ENCODE results near the gene APOBEC3G. TPM values are rescaled to one million over a fixed set of nuclear protein-coding genes. Genes with fewer than 3 reads are reported as not detected.
"Not testable (repeated sequence)": the region's sequence is repeated elsewhere in the genome, so short reads cannot be mapped to it uniquely, and the experiment has no call there.

The APOBEC3G gene
- total RNA-seq, 4 donors from 2014 or later = 4.1 to 7.9 (median 5.5) TPM

DNA sequence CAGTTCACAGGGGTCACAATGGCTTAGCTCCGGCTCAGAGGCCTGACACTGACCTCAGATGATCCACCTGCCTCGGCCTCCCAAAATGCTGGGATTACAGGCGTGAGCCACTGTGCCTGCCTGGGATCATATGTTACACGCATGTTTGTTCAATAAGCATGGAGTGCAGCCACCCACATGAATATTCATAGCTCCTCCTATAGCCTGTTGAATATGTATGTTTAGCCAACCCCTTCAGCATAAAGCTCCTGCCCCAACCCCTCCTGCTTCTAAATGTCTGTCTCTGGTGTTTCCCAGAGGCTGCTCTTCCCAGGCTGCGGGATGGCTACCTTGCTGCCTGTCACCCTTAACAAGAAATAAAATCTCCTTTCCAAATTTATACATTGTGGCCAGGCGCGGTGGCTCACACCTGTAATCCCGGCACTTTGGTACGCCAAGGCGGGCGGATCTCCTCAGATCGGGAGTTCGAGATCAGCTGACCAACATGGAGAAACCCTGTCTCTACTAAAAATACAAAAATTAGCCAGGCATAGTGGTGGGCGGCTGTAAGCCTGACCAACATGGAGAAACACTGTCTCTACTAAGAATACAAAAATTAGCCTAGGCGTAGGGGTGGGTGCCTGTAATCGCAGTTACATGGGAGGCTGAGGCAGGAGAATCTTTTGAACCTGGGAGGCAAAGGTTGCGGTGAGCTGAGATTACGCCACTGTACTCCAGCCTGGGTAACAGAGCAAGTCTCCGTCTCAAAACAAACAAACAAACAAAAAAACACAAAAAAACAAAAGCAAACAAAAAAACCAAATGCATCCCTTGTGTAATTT, 37.6 kb upstream of the APOBEC3G start:
- DNase-seq (ENCODE audit: extremely low spot score) = no peak
- H3K36me3 ChIP-seq = peaks cover 0 to 10% (median 3%) of the 10 kb centered on the region in 4 donors
- peak overlapping the region in 2 of 4 donors; percentile 63 to 65 for H3K4me3 ChIP-seq
- intact Hi-C loops (cut with DNase I) = no loop called here
- H3K4me1 ChIP-seq = peaks cover 7 to 24% (median 17%) of the 10 kb centered on the region in 4 donors
- 96% methylated on average over 19 of the region's 19 CpGs for WGBS
- no peaks in the 10 kb centered on the region for H3K9me3 ChIP-seq
- H3K27ac ChIP-seq (replicated peaks in 1 of 4) = peak overlapping the region; percentile 87 to 89 (median 89)
- H3K27me3 ChIP-seq = no peaks in the 10 kb centered on the region
- TF ChIP-seq POLR2A (IDR thresholded peaks at IDR 0.05; ENCODE audit: low read depth) (no peak), CTCF (IDR thresholded peaks at IDR 0.05) (no peak), EP300 (IDR thresholded peaks at IDR 0.05) (no peak), POLR2AphosphoS5 (IDR thresholded peaks at IDR 0.05) (no peak)

GRCh38 chr22:39040155-39040537, 36.9 kb upstream of the APOBEC3G start:
- intact Hi-C loops (cut with DNase I); H3K9me3 ChIP-seq; DNase-seq (ENCODE audit: extremely low spot score); H3K27me3 ChIP-seq: not testable (repeated sequence)
- Histone ChIP-seq H3K4me1 (peaks cover 7 to 24% (median 17%) of the 10 kb centered on the region in 4 donors), H3K27ac (replicated peaks in 1 of 4) (peak overlapping the region; percentile 87 to 89 (median 89)), H3K36me3 (peaks cover 0 to 16% (median 4%) of the 10 kb centered on the region in 4 donors), H3K4me3 (peak overlapping the region; percentile 63 to 76 (median 67))
- 34% methylated on average over 8 of the region's 14 CpGs for WGBS

DNA sequence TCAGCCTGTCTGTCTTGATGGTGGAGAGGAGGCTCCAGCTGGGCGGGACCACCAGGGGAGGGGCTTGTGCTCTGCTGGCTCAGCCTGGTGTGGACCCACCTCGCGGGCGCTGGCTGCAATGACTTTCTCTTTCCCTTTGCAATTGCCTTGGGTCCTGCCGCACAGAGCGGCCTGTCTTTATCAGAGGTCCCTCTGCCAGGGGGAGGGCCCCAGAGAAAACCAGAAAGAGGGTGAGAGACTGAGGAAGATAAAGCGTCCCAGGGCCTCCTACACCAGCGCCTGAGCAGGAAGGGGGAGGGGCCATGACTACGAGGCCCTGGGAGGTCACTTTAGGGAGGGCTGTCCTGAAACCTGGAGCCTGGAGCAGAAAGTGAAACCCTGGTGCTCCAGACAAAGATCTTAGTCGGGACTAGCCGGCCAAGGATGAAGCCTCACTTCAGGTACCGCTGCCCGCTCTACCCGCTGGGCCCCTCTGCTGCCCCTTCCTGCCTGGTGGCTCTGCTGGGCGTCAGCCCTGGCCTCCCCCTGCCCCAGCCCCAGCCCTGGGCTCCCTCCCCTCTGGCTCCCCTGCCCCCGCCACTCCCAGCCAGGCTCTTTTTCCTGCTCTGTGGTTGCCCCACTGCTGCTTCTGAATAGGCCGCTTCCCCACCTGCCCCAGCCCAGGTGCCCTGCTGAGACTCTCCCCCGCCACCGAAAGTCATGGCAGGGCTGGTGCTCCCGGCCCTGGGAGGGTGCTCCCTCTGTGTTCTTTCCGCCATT, 36.4 kb upstream of the APOBEC3G start, which contains the start of gene APOBEC3F:
TSS of gene APOBEC3F (plus strand) at position 327 of the 759 bp plus-strand sequence. CDS start at position 424, 97 bp downstream.
- DNase-seq (ENCODE audit: extremely low spot score); H3K9me3 ChIP-seq; H3K27me3 ChIP-seq; intact Hi-C loops (cut with DNase I): not testable (repeated sequence)
- peaks cover 0 to 22% (median 6%) of the 10 kb centered on the region in 4 donors for H3K36me3 ChIP-seq
- peaks cover 7 to 24% (median 17%) of the 10 kb centered on the region in 4 donors for H3K4me1 ChIP-seq
- 6% methylated on average over 3 of the region's 21 CpGs for WGBS
- peak within 1 kb of the TSS; percentile 87 to 89 (median 89) for H3K27ac ChIP-seq (replicated peaks in 1 of 4)
- TF ChIP-seq POLR2A (IDR thresholded peaks at IDR 0.05; ENCODE audit: low read depth) = peak; percentile 7
- TF ChIP-seq POLR2AphosphoS5 (IDR thresholded peaks at IDR 0.05) = peak; percentile 41 to 66
- peak in 1 of 3 experiments; percentile 13 for TF ChIP-seq CTCF (IDR thresholded peaks at IDR 0.05)
- H3K4me3 ChIP-seq = peak within 1 kb of the TSS; percentile 63 to 76 (median 67)

GRCh38 chr22:39041908-39042307, 35.2 kb upstream of the APOBEC3G start:
- WGBS = 92% methylated on average over 7 of the region's 7 CpGs
- Histone ChIP-seq H3K4me3 (no peak overlapping the region), H3K27me3 (no peaks in the 10 kb centered on the region), H3K27ac (replicated peaks in 1 of 4) (no peak overlapping the region), H3K9me3 (no peaks in the 10 kb centered on the region), H3K4me1 (peaks cover 7 to 24% (median 17%) of the 10 kb centered on the region in 4 donors), H3K36me3 (peaks cover 0 to 25% (median 8%) of the 10 kb centered on the region in 4 donors)
- intact Hi-C loops (cut with DNase I) = no loop called here
- no peak for DNase-seq (ENCODE audit: extremely low spot score)
- TF ChIP-seq POLR2A (IDR thresholded peaks at IDR 0.05; ENCODE audit: low read depth) = no peak
- TF ChIP-seq POLR2AphosphoS5 (IDR thresholded peaks at IDR 0.05) = no peak
- TF ChIP-seq CTCF (IDR thresholded peaks at IDR 0.05) = no peak
- no peak for TF ChIP-seq EP300 (IDR thresholded peaks at IDR 0.05)

- intact Hi-C loops (cut with DNase I); H3K4me3 ChIP-seq; H3K9me3 ChIP-seq; H3K27me3 ChIP-seq; H3K27ac ChIP-seq (replicated peaks in 1 of 4); DNase-seq (ENCODE audit: extremely low spot score): not testable (repeated sequence)
- WGBS = 92% methylated on average over 10 of the region's 18 CpGs
- Histone ChIP-seq H3K4me1 (peaks cover 7 to 24% (median 17%) of the 10 kb centered on the region in 4 donors), H3K36me3 (peaks cover 0 to 25% (median 8%) of the 10 kb centered on the region in 4 donors)
Measured at GRCh38 chr22:39043063-39043462, 34.0 kb upstream of the APOBEC3G start.

DNA sequence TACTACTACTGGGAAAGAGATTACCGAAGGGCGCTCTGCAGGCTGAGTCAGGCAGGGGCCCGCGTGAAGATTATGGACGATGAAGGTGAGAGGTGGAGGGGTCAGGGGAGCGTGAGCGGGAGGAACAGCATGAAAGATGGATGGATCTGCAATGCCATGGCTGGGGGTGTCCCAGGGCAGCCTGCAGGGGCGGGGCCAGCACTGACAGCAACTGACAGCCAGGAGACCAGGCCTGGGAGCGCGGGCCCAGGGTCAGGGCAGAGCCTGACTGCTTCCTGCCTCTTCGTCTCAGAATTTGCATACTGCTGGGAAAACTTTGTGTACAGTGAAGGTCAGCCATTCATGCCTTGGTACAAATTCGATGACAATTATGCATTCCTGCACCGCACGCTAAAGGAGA, 31.9 kb upstream of the APOBEC3G start:
- H3K27ac ChIP-seq (replicated peaks in 1 of 4); H3K9me3 ChIP-seq; intact Hi-C loops (cut with DNase I); H3K27me3 ChIP-seq; H3K4me3 ChIP-seq; DNase-seq (ENCODE audit: extremely low spot score): not testable (repeated sequence)
- peaks cover 0 to 25% (median 8%) of the 10 kb centered on the region in 4 donors for H3K36me3 ChIP-seq
- 81% methylated on average over 14 of the region's 14 CpGs for WGBS
- peaks cover 7 to 22% (median 15%) of the 10 kb centered on the region in 4 donors for H3K4me1 ChIP-seq

DNA sequence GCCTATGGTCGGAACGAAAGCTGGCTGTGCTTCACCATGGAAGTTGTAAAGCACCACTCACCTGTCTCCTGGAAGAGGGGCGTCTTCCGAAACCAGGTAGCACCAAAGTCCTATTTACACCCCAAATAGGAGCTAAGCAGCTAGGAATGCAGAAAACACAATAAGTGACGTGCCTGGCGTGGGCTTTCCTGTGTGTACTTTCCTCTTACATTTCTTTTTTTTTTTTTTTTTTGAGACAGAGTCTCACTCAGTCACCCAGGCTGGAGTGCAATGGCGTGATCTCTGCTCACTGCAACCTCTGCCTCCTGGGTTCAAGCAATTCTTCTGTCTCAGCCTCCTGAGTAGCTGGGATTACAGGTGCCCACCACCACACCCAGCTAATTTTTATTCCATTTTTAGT, 27.6 kb upstream of the APOBEC3G start:
- H3K27me3 ChIP-seq; H3K4me3 ChIP-seq; DNase-seq (ENCODE audit: extremely low spot score); H3K27ac ChIP-seq (replicated peaks in 1 of 4); intact Hi-C loops (cut with DNase I); H3K9me3 ChIP-seq; H3K4me1 ChIP-seq: not testable (repeated sequence)
- WGBS = 88% methylated on average over 7 of the region's 7 CpGs
- peaks cover 0 to 15% (median 5%) of the 10 kb centered on the region in 4 donors for H3K36me3 ChIP-seq

GRCh38 chr22:39051844-39052495, 25.1 kb upstream of the APOBEC3G start:
- DNase-seq (ENCODE audit: extremely low spot score); intact Hi-C loops (cut with DNase I): not testable (repeated sequence)
- 74% methylated on average over 14 of the region's 18 CpGs for WGBS

More at GRCh38 chr22:39051844-39052495, 25.1 kb upstream of the APOBEC3G start:
- not testable (repeated sequence) for H3K9me3 ChIP-seq; H3K27ac ChIP-seq (replicated peaks in 1 of 4); H3K4me1 ChIP-seq; H3K36me3 ChIP-seq; H3K27me3 ChIP-seq; H3K4me3 ChIP-seq

Measured in esophagus muscularis mucosa (tissue), 4 donors.